Natural killer cell (primary cell): ENCODE measurements around the gene CLIC5. TPM values are rescaled to one million over a fixed set of nuclear protein-coding genes. Genes with fewer than 3 reads are reported as not detected.
A peak's percentile ranks its signal among the peaks of the same experiment; 100 is the strongest.

Experiments used
- ATAC-seq, 3 donors: fragments of 150-1000 bp in 2 of 3; fragments of 200-7000 bp in 1 of 3; cut with Tn5 transposase; 1 replicate in 1 of 3; 2 replicates in 2 of 3; pipeline ENCODE4 v1.10.0; 2021; ENCODE audit warnings: mild to moderate bottlenecking in 2 of 3, moderate library complexity in 2 of 3
- DNase-seq, 2 donors: peaks; one replicate each; pipeline versions ENCODE4 v3.0.0 to v3.0.0-alpha.2; 2013 to 2021; ENCODE audit warnings: mixed read lengths in 1 of 2
- H3K27ac ChIP-seq: one replicate; pipeline ENCODE4 v1.5.1; 2013; ENCODE audit warnings: mild to moderate bottlenecking, low read length
- H3K27me3 ChIP-seq: one replicate; pipeline ENCODE4 v1.6.1; 2013; ENCODE audit warnings: low read length; ENCODE audit not compliant: control insufficient read depth, insufficient read depth
- H3K36me3 ChIP-seq: one replicate; pipeline ENCODE4 v1.6.1; 2013; ENCODE audit warnings: low read length; ENCODE audit not compliant: control insufficient read depth, insufficient read depth
- H3K4me1 ChIP-seq: one replicate; pipeline ENCODE4 v1.6.1; 2013; ENCODE audit warnings: low read length; ENCODE audit not compliant: control insufficient read depth, insufficient read depth
- H3K4me3 ChIP-seq: one replicate; pipeline ENCODE4 v1.5.1; 2013; ENCODE audit warnings: low read length
- H3K9me3 ChIP-seq: one replicate; pipeline ENCODE4 v1.6.1; 2013; ENCODE audit warnings: low read length; ENCODE audit not compliant: control insufficient read depth, insufficient read depth
- H3K27ac Mint-ChIP-seq, 2 donors: one replicate each; pipeline ENCODE4 v1.8.0; 2022; ENCODE audit warnings: mild to moderate bottlenecking in 2 of 2, mixed read lengths in 2 of 2, moderate library complexity in 1 of 2
- H3K27me3 Mint-ChIP-seq, 2 donors: one replicate each; pipeline ENCODE4 v1.8.0; 2022; ENCODE audit warnings: low read depth in 2 of 2, mixed read lengths in 2 of 2
- H3K36me3 Mint-ChIP-seq: one replicate; pipeline ENCODE4 v1.8.0; 2022; ENCODE audit warnings: mixed read lengths
- H3K4me1 Mint-ChIP-seq, 2 donors: one replicate each; pipeline ENCODE4 v1.8.0; 2022; ENCODE audit warnings: mixed read lengths in 2 of 2
- H3K4me3 Mint-ChIP-seq: one replicate; pipeline ENCODE4 v1.8.0; 2022; ENCODE audit warnings: mild to moderate bottlenecking, moderate library complexity, mixed read lengths
- H3K9me3 Mint-ChIP-seq, 2 donors: one replicate each; pipeline ENCODE4 v1.8.0; 2022; ENCODE audit warnings: mixed read lengths in 2 of 2
- CTCF ChIP-seq: fragments of 200-600 bp; IDR thresholded peaks from one replicate; pipeline ENCODE4 v1.8.0; 2022; ENCODE audit warnings: antibody characterized with exemption
- WGBS: methylation state at CpG from one replicate; pipeline ENCODE4 v1.1.7; 2013; ENCODE audit warnings: missing lambda C conversion rate; ENCODE audit not compliant: insufficient coverage; 5-methylcytosine and 5-hydroxymethylcytosine counted together
- intact Hi-C: fragments of 100-400 bp; cut with micrococcal nuclease; formaldehyde crosslinking; loops from one replicate; pipeline ENCODE4 v1.14.2; 2022
- total RNA-seq, 4 donors: library from RNA; stranded (reverse); fragments of 120-200 nt in 1 of 4; gene quantifications; one replicate each; pipeline versions ENCODE4 v1.2.3 to v1.2.4, GENCODE V29; 2013 to 2022

CLIC5 gene
- total RNA-seq, 3 donors from 2014 or later (not counting 1 experiment from before 2014, with no cell fraction given), result 0.52 to 1.7 (median 1.4) TPM

- ATAC-seq (no peak), DNase-seq (peak in 1 of 2 donors; percentile 6)
- H3K9me3 Mint-ChIP-seq, result no peaks in the 10 kb centered on the region
- TF ChIP-seq CTCF, result no peak
- H3K36me3 Mint-ChIP-seq, result no peaks in the 10 kb centered on the region
- peaks cover 48 to 60% of the 10 kb centered on the region in 2 donors for H3K4me1 Mint-ChIP-seq
- H3K27me3 Mint-ChIP-seq, result peaks cover 19 to 23% of the 10 kb centered on the region in 2 donors
- peak overlapping the region; percentile 73 for H3K27ac ChIP-seq
- H3K9me3 ChIP-seq, result no peaks in the 10 kb centered on the region
- no CpG with 5 or more reads among the region's 1 CpG for WGBS
- peak overlapping the region; percentile 22 for H3K4me3 Mint-ChIP-seq
- peaks cover 51% of the 10 kb centered on the region for H3K4me1 ChIP-seq
- intact Hi-C loops, result loop anchor here (5.0 kb wide), 1 partner anchor 164 kb away; no protein-coding TSS in a partner anchor
- H3K27me3 ChIP-seq, result peaks cover 19% of the 10 kb centered on the region
- no peak overlapping the region for H3K4me3 ChIP-seq
- peak overlapping the region; percentile 82 to 85 for H3K27ac Mint-ChIP-seq
- no peaks in the 10 kb centered on the region for H3K36me3 ChIP-seq
Observed at GRCh38 chr6:46012834-46013233, 2.8 kb downstream of the CLIC5 start.

DNA sequence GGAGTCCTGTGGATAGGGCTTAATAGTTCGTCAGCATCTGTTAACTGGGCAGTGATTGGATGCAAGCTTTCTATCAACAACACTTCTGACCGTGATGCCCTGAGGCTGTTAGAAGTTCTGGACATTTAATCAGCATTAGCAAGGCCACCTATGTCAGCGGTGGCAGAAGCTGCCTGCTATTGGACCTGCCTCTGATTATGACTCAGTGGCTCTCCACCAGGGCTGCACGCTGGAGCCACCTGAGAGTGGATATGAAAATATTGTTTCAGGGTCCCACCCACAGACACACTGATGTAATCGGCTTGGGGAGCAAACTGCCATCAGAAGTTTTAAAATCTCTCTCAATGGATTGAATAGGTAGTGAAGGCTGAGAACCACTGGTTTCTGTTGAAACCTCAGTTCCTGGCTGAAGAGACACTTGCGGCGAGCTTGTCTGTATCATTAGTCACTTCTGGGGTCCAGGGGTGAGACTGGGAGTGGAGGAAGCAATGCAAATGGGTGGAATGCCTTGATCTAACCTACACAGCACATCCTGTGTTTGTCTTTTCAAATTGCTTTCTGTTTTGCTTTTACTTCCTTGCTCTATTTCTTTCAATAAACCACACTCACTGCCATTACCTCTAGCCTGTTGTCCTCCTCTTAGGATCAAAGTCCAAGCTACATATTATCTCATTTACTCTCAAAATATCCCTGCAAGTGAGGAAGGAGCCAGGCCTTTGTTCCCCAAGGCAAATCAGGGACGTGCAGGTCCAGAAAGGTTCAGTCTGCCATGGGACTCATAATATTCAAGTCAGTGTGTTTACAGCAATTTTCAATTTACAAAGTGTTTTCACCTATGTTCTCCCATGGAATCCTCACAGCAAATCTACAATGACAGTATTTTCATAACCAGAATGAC lies 4.2 kb downstream of the CLIC5 start:
- peak overlapping the region; percentile 82 to 85 for H3K27ac Mint-ChIP-seq
- peaks cover 43 to 56% of the 10 kb centered on the region in 2 donors for H3K4me1 Mint-ChIP-seq
- H3K36me3 ChIP-seq, result no peaks in the 10 kb centered on the region
- no peaks in the 10 kb centered on the region for H3K36me3 Mint-ChIP-seq
- no peak overlapping the region for H3K4me3 ChIP-seq
- H3K4me1 ChIP-seq, result peaks cover 50% of the 10 kb centered on the region
- peaks cover 7% of the 10 kb centered on the region for H3K27me3 ChIP-seq
- H3K9me3 ChIP-seq, result no peaks in the 10 kb centered on the region
- peak overlapping the region; percentile 75 for H3K4me3 Mint-ChIP-seq
- WGBS, result 43% methylated on average over 7 of the region's 8 CpGs
- peak; percentile 82 to 88 (median 88) for ATAC-seq
- H3K27ac ChIP-seq, result peak overlapping the region; percentile 73
- peak; percentile 32 to 85 for DNase-seq
- peaks cover 14 to 18% of the 10 kb centered on the region in 2 donors for H3K27me3 Mint-ChIP-seq
- H3K9me3 Mint-ChIP-seq, result no peaks in the 10 kb centered on the region
- intact Hi-C loops, result loop anchor here (5.0 kb wide), 1 partner anchor 166 kb away; no protein-coding TSS in a partner anchor
- TF ChIP-seq CTCF, result no peak

GRCh38 chr6:46010771-46011170 lies 4.9 kb downstream of the CLIC5 start:
- DNase-seq (no peak), ATAC-seq (no peak)
- Mint-ChIP-seq H3K27me3 (peaks cover 12 to 17% of the 10 kb centered on the region in 2 donors), H3K9me3 (no peaks in the 10 kb centered on the region), H3K4me3 (peak overlapping the region; percentile 75), H3K4me1 (peaks cover 40 to 50% of the 10 kb centered on the region in 2 donors), H3K36me3 (no peaks in the 10 kb centered on the region), H3K27ac (peak overlapping the region; percentile 82 to 85)
- Histone ChIP-seq H3K27me3 (peaks cover 3% of the 10 kb centered on the region), H3K4me3 (no peak overlapping the region), H3K4me1 (peaks cover 44% of the 10 kb centered on the region), H3K36me3 (no peaks in the 10 kb centered on the region), H3K27ac (peak overlapping the region; percentile 73), H3K9me3 (no peaks in the 10 kb centered on the region)
- TF ChIP-seq CTCF, result no peak
- intact Hi-C loops, result loop anchor here (5.0 kb wide), 1 partner anchor 167 kb away; no protein-coding TSS in a partner anchor
- WGBS, result 67% methylated on average over 5 of the region's 5 CpGs
